Thoracic aorta (tissue), 2 donors: ENCODE results near the gene ZNF394. TPM values are rescaled to one million over a fixed set of nuclear protein-coding genes. Genes with fewer than 3 reads are reported as not detected.
"Not testable (repeated sequence)": the region's sequence is repeated elsewhere in the genome, so short reads cannot be mapped to it uniquely, and the experiment has no call there.

Experiments
- ATAC-seq: fragments of 150-250 bp; one replicate; pipeline ENCODE4 v1.8.0; 2017; ENCODE audit warnings: low read depth; ENCODE audit not compliant: insufficient number of reproducible peaks, low FRiP score
- DNase-seq: peaks from one replicate; pipeline ENCODE4 v3.0.0-alpha.2; 2020; ENCODE audit warnings: low spot score
- H3K27ac ChIP-seq, 2 donors: fragments of 200-600 bp; sonication (generic); 1 replicate in 1 of 2; 2 replicates in 1 of 2; pipeline ENCODE4 v1.5.1; 2016; ENCODE audit warnings: mild to moderate bottlenecking in 2 of 2, moderate library complexity in 2 of 2
- H3K27me3 ChIP-seq: fragments of 200-600 bp; sonication (generic); replicated peaks from 2 replicates; pipeline ENCODE4 v1.6.0; 2016; ENCODE audit warnings: mild to moderate bottlenecking; ENCODE audit not compliant: insufficient read depth
- H3K36me3 ChIP-seq: fragments of 200-600 bp; sonication (generic); one replicate; pipeline ENCODE4 v1.5.1; 2016
- H3K4me1 ChIP-seq, 2 donors: fragments of 200-600 bp; sonication (generic); 1 replicate in 1 of 2; 2 replicates in 1 of 2; pipeline versions ENCODE4 v1.5.1 to v1.6.0; 2016; ENCODE audit warnings: low read depth in 2 of 2, mild to moderate bottlenecking in 1 of 2; ENCODE audit not compliant: control insufficient read depth in 1 of 2
- H3K4me3 ChIP-seq: fragments of 200-600 bp; sonication (generic); 2 replicates; pipeline ENCODE4 v1.5.1; 2016; ENCODE audit warnings: mild to moderate bottlenecking
- H3K9me3 ChIP-seq: fragments of 200-600 bp; sonication (generic); 2 replicates; pipeline ENCODE4 v1.5.1; 2016
- total RNA-seq, 2 donors: library from RNA; depleted of rRNA; stranded (reverse); fragments of >200 nt; gene quantifications; one replicate each; pipeline versions ENCODE4 v1.1.0 to v1.2.3, GENCODE V29; 2016
- TF ChIP-seq, protein P1 (sequence below): fragments of 200-600 bp; sonication (generic); IDR thresholded peaks from one replicate; pipeline ENCODE4 v1.5.1; 2019; ENCODE audit warnings: antibody characterized with exemption

The ZNF394 gene
- 10 to 100 TPM; 28.4 to 54.9 TPM for total RNA-seq

DNA sequence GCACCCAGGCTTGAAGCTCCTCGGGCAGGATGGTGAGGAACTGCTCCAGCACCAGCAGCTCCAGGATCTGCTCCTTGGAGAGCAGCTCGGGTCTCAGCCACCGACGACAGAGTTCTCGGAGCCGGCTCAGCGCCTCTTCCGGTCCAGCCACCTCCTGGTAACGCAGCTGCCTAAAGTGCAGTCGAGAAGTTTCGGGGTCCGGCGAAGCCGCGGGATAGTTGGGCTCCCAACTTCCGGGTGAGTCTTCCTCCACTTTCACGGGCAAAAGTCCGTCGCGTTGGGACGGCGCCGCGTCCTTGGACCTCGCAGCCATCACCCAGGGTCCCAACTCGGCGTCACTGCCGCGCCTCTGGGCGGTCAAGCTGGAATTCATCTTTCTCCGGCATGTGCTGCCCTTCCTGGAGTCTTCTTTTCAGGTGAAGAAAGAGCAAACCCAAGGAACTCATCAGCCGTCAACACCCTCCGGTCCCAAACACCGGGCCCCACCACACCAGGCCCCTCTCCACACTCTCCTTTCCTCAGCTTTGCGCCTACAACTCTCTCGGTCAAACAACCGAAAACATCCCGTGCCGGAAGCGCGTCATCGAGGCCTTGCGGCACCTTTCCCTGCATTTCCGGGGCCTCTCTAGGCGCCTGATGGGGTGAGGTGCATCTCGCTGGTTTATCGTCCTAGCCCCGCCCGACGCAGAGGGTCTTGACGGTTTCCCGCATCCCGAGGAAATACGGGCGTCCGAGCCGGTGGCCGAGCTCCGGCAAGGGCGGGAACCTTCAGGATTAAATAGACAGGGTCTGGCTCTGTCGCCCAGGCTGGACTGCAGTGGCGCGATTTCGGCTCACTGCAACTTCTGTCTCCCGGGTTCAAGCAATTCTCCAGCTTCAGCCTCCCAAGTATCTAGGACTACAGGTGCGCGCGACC, at the start of gene ZNF394:
ZNF394 (minus strand) TSS at position 561 of the 916 bp plus-strand sequence; CDS start at position 373, 188 bp downstream.
- TF ChIP-seq, protein P1, sequence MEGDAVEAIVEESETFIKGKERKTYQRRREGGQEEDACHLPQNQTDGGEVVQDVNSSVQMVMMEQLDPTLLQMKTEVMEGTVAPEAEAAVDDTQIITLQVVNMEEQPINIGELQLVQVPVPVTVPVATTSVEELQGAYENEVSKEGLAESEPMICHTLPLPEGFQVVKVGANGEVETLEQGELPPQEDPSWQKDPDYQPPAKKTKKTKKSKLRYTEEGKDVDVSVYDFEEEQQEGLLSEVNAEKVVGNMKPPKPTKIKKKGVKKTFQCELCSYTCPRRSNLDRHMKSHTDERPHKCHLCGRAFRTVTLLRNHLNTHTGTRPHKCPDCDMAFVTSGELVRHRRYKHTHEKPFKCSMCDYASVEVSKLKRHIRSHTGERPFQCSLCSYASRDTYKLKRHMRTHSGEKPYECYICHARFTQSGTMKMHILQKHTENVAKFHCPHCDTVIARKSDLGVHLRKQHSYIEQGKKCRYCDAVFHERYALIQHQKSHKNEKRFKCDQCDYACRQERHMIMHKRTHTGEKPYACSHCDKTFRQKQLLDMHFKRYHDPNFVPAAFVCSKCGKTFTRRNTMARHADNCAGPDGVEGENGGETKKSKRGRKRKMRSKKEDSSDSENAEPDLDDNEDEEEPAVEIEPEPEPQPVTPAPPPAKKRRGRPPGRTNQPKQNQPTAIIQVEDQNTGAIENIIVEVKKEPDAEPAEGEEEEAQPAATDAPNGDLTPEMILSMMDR, result no peak
- peak; percentile 71 for DNase-seq
- Histone ChIP-seq H3K36me3 (no peaks in the 10 kb centered on the region), H3K4me1 (peaks cover 27 to 31% of the 10 kb centered on the region in 2 donors), H3K27me3 (no peaks in the 10 kb centered on the region), H3K9me3 (no peaks in the 10 kb centered on the region), H3K27ac (peak within 1 kb of the TSS; percentile 93 to 95), H3K4me3 (peak within 1 kb of the TSS; percentile 88)
- ATAC-seq, result peak; percentile 37

GRCh38 chr7:99549545-99549944, 49.5 kb upstream of the ZNF394 start:
- not testable (repeated sequence) for H3K9me3 ChIP-seq, H3K4me3 ChIP-seq, H3K27me3 ChIP-seq, DNase-seq, H3K4me1 ChIP-seq, ATAC-seq, H3K27ac ChIP-seq, H3K36me3 ChIP-seq

DNA sequence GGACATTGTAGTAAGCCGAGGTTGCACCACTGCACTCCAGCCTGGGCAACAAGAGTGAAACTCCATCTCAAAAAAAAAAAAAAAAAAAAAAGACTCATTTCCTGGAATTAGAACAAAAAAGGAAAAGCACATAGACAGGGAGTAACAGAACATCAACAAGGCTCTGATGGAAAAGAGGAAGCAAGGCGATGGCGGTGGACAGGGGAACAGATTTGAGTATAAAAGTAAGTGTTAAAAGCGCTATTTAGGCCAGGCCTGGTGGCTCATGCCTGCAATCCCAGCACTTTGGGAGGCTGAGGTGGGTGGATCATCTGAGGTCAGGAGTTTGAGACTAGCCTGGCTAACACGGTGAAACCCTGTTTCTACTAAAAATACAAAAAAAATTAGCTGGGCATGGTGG, 45.2 kb upstream of the ZNF394 start:
- not testable (repeated sequence) for H3K4me3 ChIP-seq, DNase-seq, H3K27ac ChIP-seq, H3K27me3 ChIP-seq, ATAC-seq, H3K4me1 ChIP-seq, H3K36me3 ChIP-seq
- peaks cover 16% of the 10 kb centered on the region for H3K9me3 ChIP-seq

- DNase-seq (no peak), ATAC-seq (no peak)
- Histone ChIP-seq H3K9me3 (peaks cover 25% of the 10 kb centered on the region), H3K4me3 (no peak overlapping the region), H3K4me1 (no peaks in the 10 kb centered on the region), H3K27ac (no peak overlapping the region), H3K36me3 (peaks cover 8% of the 10 kb centered on the region), H3K27me3 (no peaks in the 10 kb centered on the region)
- TF ChIP-seq, protein P1, result no peak
Measured at GRCh38 chr7:99543916-99544315, 43.8 kb upstream of the ZNF394 start.

DNA sequence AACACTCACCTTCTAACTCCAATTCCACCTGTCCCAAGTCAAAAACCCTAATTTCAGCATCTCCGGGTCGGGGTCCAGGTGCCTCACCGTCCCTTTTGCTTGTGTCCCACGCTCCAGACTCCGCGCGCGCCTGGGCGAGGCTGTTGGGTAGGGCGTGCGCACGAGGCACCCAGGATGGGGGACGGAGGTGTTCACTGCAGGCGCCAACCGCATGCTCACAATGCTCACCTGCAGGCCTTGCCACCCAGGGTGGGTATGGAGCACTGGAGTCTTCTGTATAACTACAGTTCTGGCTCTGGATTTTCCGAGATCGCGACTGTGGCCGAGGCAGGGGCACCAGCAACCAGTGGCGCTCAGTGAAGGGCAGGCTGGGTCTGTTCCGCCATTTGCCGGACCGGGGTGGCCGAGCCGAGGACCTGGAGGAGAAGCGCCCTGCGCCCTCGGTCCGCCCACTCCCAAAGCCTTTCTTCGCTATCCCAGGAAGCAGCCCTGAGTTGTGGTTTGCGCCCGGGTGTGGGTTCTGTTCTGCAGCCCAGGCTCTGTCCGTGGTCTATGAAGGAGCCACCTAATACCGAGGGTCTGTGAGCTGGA, 43.1 kb upstream of the ZNF394 start:
- ATAC-seq, result no peak
- DNase-seq, result no peak
- Histone ChIP-seq H3K9me3 (peaks cover 29% of the 10 kb centered on the region), H3K27ac (no peak overlapping the region), H3K4me3 (no peak overlapping the region), H3K4me1 (no peaks in the 10 kb centered on the region), H3K36me3 (peaks cover 7% of the 10 kb centered on the region), H3K27me3 (no peaks in the 10 kb centered on the region)
- TF ChIP-seq, protein P1, result no peak

GRCh38 chr7:99541212-99541611, 41.1 kb upstream of the ZNF394 start:
- Histone ChIP-seq H3K9me3 (peaks cover 25% of the 10 kb centered on the region), H3K36me3 (no peaks in the 10 kb centered on the region), H3K4me1 (no peaks in the 10 kb centered on the region), H3K4me3 (no peak overlapping the region), H3K27ac (no peak overlapping the region), H3K27me3 (no peaks in the 10 kb centered on the region)
- DNase-seq, result no peak
- ATAC-seq, result no peak
- TF ChIP-seq, protein P1, result no peak
